Peyer's patch (tissue), 4 donors: Measurements from ENCODE around the gene RAX2. TPM values are rescaled to one million over a fixed set of nuclear protein-coding genes. Genes with fewer than 3 reads are reported as not detected.

Experiments used
- DNase-seq, 3 donors: peaks; one replicate each; pipeline ENCODE4 v3.0.0-alpha.2; 2017 to 2019
- H3K27ac ChIP-seq, 4 donors: fragments of 200-600 bp; sonication (generic); one replicate each; pipeline ENCODE4 v1.5.1; 2016 to 2019
- H3K27me3 ChIP-seq, 2 donors: fragments of 200-600 bp; sonication (generic); one replicate each; pipeline ENCODE4 v1.5.1; 2019
- H3K36me3 ChIP-seq, 3 donors: fragments of 200-600 bp; sonication (generic); one replicate each; pipeline ENCODE4 v1.5.1; 2016 to 2019
- H3K4me1 ChIP-seq, 4 donors: fragments of 200-600 bp; sonication (generic); one replicate each; pipeline ENCODE4 v1.5.1; 2016 to 2019
- H3K4me3 ChIP-seq, 4 donors: fragments of 200-600 bp; sonication (generic); 1 replicate in 3 of 4; 2 replicates in 1 of 4; pipeline ENCODE4 v1.5.1; 2016 to 2019; ENCODE audit warnings: mild to moderate bottlenecking in 1 of 4
- H3K9me3 ChIP-seq, 4 donors: fragments of 200-600 bp; sonication (generic); one replicate each; pipeline ENCODE4 v1.5.1; 2016 to 2019; ENCODE audit warnings: mild to moderate bottlenecking in 1 of 4
- POLR2A ChIP-seq, 2 donors: fragments of 450-650 bp; IDR thresholded peaks; one replicate each; pipeline ENCODE4 v1.5.1; 2017; ENCODE audit warnings: antibody characterized with exemption in 2 of 2, mild to moderate bottlenecking in 2 of 2, moderate library complexity in 2 of 2
- total RNA-seq, 4 donors: library from RNA; depleted of rRNA; stranded (reverse); fragments of >200 nt; gene quantifications; one replicate each; pipeline ENCODE4 v1.1.0, GENCODE V29; 2016
- TF ChIP-seq, protein P1 (sequence below), 6 experiments: fragments of 450-650 bp in 4 of 6; fragments of 200-600 bp in 2 of 6; sonication (generic) in 1 of 6; IDR thresholded peaks; one replicate each; pipeline ENCODE4 v1.5.1; 2017 to 2019; ENCODE audit warnings: antibody characterized with exemption in 6 of 6, mild to moderate bottlenecking in 3 of 6, moderate library complexity in 1 of 6

The RAX2 gene
- total RNA-seq, 4 donors from 2014 or later: not detected

DNA sequence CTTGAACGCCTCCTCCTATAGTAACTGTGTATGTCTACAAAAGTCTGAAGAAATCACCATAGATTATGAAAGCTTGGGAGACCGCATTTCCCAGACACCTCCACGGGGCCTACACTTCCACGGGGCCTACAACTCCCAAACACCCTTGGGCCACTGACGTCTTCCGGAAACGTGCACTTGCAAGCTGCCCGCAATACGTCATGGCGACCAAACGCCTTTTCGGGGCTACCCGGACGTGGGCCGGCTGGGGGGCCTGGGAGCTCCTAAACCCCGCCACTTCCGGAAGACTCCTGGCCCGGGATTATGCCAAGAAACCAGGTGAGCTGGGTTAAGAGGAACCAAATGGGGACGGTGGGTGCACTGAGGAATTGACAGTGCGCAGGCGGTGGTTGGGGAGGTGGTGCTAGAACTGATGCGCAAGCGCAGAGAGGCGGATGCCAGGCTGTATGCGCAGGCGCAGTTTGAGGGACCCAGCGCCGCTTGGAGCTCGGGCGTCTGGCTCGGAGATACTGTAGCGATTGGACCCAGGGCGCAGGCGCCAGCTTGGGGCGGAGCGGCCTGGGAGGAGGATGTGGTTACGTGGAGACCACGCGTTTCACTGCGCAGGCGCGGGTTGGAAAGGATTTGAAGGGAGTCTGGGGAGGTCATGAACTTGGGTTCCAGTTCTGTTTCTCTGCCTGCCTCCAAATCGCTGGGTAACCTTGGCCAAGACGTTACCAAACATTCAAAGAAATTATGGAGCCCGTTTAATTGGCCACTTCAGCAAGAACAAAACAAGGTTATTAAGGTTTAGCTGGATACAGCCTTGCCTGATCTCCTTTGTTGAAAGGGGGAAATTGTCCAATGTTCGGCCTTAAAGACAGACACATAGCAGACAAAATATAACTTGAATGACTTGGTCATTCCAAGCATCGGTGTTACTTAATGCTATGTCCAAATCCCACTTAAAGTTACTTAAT, 9.2 kb downstream of the RAX2 start, which contains the start of gene MRPL54:
TSS of gene MRPL54 (plus strand) at position 182 of the 959 bp plus-strand sequence. CDS start at position 201, 19 bp downstream.
- TF ChIP-seq POLR2A (IDR thresholded peaks at IDR 0.05): peak; percentile 67 to 86
- TF ChIP-seq, protein P1, sequence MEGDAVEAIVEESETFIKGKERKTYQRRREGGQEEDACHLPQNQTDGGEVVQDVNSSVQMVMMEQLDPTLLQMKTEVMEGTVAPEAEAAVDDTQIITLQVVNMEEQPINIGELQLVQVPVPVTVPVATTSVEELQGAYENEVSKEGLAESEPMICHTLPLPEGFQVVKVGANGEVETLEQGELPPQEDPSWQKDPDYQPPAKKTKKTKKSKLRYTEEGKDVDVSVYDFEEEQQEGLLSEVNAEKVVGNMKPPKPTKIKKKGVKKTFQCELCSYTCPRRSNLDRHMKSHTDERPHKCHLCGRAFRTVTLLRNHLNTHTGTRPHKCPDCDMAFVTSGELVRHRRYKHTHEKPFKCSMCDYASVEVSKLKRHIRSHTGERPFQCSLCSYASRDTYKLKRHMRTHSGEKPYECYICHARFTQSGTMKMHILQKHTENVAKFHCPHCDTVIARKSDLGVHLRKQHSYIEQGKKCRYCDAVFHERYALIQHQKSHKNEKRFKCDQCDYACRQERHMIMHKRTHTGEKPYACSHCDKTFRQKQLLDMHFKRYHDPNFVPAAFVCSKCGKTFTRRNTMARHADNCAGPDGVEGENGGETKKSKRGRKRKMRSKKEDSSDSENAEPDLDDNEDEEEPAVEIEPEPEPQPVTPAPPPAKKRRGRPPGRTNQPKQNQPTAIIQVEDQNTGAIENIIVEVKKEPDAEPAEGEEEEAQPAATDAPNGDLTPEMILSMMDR (IDR thresholded peaks at IDR 0.05): peak in 2 of 6 experiments; percentile 14 to 23
- Histone ChIP-seq H3K27me3 (no peaks in the 10 kb centered on the region), H3K36me3 (peaks cover 0 to 50% (median 0%) of the 10 kb centered on the region in 3 donors), H3K27ac (peak within 1 kb of the TSS; percentile 94 to 100 (median 96)), H3K4me1 (peaks cover 0 to 37% (median 25%) of the 10 kb centered on the region in 4 donors), H3K4me3 (peak within 1 kb of the TSS; percentile 72 to 93 (median 90)), H3K9me3 (no peaks in the 10 kb centered on the region)
- peak; percentile 97 to 100 (median 99) for DNase-seq

DNA sequence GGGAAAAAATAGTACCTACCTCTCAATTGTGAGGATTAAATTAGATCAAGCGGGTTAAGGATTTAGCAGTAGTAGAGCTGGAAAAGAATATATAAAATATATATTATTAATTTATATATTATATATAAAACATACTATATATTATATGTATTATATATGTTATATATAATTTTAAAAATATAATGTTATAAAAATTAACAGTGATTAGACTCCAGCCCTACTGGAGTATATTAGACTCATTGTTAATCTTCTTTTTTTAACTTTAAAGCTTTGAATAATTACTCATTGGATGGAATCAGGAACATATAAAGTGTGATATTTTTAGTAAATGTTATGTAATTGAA, 9.9 kb downstream of the RAX2 start:
- Histone ChIP-seq H3K9me3 (no peaks in the 10 kb centered on the region), H3K27ac (peak overlapping the region; percentile 94 to 100 (median 96)), H3K4me1 (peaks cover 0 to 37% (median 25%) of the 10 kb centered on the region in 4 donors), H3K4me3 (peak overlapping the region in 2 of 4 donors; percentile 72 to 92), H3K27me3 (no peaks in the 10 kb centered on the region), H3K36me3 (peaks cover 0 to 50% (median 0%) of the 10 kb centered on the region in 3 donors)
- DNase-seq: no peak
- TF ChIP-seq, protein P1 (IDR thresholded peaks at IDR 0.05): no peak
- TF ChIP-seq POLR2A (IDR thresholded peaks at IDR 0.05): no peak

DNA sequence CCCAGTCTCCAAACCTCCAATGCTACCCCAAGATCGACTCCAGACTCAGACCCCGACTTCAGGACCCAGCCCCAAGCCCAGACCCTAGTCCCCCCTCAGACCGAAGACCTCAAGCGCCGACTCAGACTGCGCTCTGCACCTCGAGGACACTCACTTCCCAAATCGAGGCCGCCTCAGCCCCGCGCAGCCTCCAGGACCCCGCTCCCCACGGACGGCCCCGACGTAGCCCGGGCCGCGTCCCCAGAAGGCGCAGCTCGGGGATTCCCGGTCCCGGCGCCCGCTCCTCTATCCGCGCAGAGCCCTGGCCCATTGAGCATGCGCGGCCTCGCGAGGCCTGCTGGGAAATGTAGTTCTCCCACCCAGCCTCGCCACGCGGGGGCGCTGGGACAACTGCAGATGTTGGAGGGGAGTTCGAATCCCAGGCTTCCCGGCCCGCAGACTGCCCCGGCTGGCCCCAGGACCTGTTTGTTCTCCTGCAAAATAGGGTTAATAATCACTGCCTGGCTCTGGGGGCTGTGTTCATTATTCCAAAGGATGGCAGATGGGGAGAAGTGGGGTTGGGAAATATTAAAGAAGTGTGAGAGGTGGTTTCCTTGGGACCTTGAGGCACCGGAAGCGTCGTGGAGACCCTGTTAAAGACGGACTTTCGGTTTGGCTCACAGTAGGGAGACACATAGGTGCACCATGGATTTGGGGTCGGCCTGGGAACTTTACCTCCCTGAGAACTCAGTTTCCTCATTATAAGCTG, 10.5 kb downstream of the RAX2 start, which contains the start of gene APBA3:
TSS of gene APBA3 (minus strand) at position 311 of the 748 bp plus-strand sequence. CDS start 1,428 bp downstream, outside the sequence.
- H3K9me3 ChIP-seq: no peaks in the 10 kb centered on the region
- H3K4me3 ChIP-seq: peak within 1 kb of the TSS; percentile 72 to 93 (median 90)
- peaks cover 0 to 48% (median 0%) of the 10 kb centered on the region in 3 donors for H3K36me3 ChIP-seq
- H3K27me3 ChIP-seq: no peaks in the 10 kb centered on the region
- H3K4me1 ChIP-seq: peaks cover 0 to 37% (median 25%) of the 10 kb centered on the region in 4 donors
- peak; percentile 92 to 97 (median 97) for DNase-seq
- peak within 1 kb of the TSS; percentile 94 to 100 (median 96) for H3K27ac ChIP-seq
- TF ChIP-seq POLR2A (IDR thresholded peaks at IDR 0.05): peak; percentile 74 to 78
- TF ChIP-seq, protein P1 (IDR thresholded peaks at IDR 0.05): peak; percentile 71 to 91 (median 74)

DNA sequence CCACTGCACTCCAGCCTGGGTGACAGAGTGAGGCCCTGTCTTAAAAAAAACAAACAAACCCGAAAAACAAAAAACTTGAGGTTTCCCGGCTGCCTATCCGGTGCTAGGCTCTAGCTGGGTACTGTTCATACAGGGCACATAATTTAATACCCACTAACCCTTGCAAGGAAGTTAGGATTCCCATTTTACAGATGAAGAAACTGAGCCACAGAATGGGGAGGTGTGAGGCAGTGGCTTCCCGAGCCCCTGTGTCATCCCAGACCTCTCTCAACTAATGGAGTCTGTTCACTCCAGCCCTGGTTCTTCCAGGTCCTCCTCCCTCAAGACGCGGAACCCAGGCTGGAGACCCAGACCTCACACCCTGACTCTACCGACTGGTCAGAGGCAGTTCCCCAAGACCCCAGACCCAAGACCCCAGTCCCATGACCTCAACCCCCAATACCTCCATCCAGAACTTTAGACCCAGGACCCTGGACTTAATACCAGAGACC, 11.1 kb downstream of the RAX2 start:
- DNase-seq: no peak
- H3K36me3 ChIP-seq: peaks cover 0 to 42% (median 0%) of the 10 kb centered on the region in 3 donors
- H3K4me1 ChIP-seq: peaks cover 0 to 37% (median 25%) of the 10 kb centered on the region in 4 donors
- H3K9me3 ChIP-seq: no peaks in the 10 kb centered on the region
- no peaks in the 10 kb centered on the region for H3K27me3 ChIP-seq
- peak overlapping the region; percentile 77 to 100 (median 96) for H3K27ac ChIP-seq
- peak overlapping the region; percentile 68 to 93 (median 90) for H3K4me3 ChIP-seq
- TF ChIP-seq, protein P1 (IDR thresholded peaks at IDR 0.05): no peak
- no peak for TF ChIP-seq POLR2A (IDR thresholded peaks at IDR 0.05)
